HuH-7.5 (cell line): ENCODE measurements around the gene ADAP2.
"Not testable (repeated sequence)": the region's sequence is repeated elsewhere in the genome, so short reads cannot be mapped to it uniquely, and the experiment has no call there.

Source experiments
- DNase-seq: peaks from one replicate; pipeline ENCODE4 v3.0.0; 2011; ENCODE audit warnings: low spot score

Gene ADAP2, protein sequence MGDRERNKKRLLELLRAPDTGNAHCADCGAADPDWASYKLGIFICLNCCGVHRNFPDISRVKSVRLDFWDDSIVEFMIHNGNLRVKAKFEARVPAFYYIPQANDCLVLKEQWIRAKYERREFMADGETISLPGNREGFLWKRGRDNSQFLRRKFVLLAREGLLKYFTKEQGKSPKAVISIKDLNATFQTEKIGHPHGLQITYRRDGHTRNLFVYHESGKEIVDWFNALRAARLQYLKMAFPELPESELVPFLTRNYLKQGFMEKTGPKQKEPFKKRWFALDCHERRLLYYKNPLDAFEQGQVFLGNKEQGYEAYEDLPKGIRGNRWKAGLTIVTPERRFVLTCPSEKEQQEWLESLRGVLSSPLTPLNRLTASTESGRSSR

DNA sequence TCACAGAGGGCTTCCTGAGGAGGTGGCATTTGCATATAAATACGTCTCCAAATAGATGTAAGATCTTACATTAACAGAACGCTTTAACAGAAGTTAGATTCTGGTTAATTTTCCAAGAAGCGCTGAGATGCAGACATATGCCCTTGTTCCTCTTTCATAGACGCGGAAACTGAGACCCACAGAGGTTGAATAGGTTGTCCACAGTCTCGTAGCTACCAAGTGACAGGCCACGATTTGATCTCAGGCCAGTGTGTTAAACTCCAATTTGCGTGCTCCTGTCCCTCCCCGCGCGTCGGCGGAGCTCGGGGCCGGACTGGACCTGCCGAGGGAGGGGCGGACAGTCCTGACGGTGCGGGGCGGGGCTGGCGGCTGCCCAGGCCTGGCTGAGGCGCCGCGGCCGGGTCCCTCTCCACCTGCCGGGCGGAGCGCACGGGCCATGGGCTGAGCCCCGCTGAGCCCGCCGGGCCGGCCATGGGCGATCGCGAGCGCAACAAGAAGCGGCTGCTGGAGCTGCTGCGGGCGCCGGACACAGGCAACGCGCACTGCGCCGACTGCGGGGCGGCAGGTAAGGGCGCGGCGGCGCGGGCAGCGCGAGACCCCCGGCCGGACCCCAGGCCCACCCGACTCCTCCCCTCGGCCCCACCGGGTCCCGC lies at the start of gene ADAP2:
Gene ADAP2, plus strand, starts transcription at position 402 of the 653 bp plus-strand sequence. Its CDS starts 70 bp downstream, at position 472.
- peak; percentile 41 for DNase-seq

DNA sequence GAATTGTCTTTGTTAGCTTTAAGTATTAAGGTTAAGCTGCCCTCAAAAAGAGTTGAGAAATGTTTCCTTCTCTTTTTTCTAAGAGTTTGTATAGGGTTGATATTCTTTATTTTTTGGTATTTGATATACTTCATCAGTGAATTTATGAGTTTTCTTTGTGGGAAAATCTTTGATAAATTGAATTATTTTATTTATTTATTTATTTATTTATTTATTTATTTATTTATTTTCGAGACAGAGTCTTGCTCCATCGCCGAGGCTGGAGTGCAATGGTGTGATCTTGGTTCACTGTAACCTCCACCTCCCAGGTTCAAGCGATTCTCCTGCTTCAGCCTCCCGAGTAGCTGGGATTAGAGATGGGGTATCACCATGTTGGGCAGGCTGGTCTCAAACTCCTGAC lies 35.6 kb upstream of the ADAP2 start:
- DNase-seq: no peak

DNA sequence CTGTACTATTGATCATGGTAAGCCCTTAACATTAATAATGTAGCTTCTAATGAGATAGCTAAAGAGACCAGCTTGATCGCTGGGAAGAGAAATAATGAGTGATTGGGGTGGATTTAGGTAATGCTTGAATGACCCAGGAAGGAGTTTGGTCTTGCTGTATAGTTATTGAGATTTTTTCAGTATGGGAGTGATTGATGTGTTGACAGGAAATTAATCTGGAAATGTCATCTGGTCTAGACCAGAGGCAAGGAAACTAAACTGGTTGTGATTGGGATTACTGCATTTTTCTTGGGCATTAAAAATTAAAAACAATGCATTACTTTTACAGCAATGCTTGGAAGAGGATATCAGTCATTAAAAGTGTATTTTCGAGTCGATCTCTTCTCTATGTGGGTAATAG lies 27.5 kb upstream of the ADAP2 start:
- DNase-seq: no peak

DNA sequence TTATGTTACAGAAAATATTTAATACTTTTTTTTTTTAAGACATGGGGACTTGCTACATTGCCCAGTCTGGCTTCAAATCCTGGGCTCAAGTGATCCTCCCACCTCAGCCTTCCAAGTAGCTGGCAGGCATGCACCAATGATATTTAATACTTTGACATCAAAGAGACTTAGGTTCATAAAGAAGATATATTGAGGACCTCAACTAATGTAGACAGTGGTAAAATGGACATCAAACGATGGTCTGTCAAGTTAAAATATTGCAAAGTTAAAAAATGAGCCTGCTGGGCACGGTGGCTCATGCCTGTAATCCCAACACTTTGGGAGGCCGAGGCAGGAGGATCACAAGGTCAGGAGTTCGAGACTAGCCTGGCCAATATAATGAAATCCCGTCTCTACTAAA lies 24.4 kb upstream of the ADAP2 start:
- DNase-seq: no peak

DNA sequence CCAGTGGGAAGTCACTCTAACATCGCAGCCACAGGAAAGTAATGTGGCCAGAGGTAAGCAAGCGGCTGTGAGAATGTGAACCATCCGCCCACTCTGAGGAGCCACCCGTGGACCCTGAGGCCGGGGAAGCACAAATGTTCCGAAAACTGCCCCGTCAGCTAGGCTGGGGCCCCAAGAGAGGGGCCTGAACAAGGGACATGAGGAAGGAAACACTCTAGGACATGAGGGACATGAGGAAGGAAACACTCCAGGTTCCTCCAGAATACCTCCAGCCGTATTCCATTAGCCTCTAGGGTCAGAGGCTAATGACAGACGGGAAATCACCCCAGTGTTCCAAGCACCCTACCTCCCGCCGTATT lies 16.0 kb upstream of the ADAP2 start:
- no peak for DNase-seq

DNA sequence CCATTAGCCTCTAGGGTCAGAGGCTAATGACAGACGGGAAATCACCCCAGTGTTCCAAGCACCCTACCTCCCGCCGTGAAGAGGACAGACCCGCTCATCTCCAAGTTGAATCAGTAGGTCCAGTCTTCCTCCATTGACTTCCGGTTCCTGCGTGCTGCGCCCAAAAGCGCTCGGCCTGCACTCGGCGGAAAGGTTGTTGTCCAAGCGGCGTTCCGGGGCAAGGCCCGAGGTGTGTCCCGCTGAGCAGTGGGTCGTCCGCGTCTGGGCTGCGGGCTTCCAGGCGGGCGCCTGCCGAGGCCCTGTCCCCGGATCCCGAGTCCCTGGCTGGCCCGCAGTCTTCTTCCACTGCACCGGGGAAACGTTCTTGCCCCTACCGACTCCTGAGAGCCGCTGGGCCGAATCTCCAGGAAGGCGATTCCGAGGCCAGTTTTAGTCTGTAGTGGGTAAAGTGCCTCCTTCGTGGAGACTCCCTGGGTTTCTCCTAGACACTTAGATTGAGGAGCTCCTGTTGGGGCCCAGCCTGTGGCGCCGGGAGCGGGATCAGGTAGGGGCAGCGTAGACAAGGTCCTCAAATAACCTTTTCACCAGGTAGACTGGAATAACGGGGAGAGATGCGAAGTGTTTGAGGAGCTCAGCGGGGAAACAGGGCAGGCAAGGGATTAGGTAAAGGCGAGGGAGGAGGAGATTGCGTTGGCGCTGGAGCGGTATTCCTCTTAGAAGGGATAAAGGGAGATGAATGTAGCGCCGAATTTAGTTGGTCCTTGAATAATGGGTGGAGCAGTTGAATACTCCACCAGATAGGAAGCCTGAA lies 15.4 kb upstream of the ADAP2 start, which contains the start of gene TEFM:
Gene TEFM, minus strand, starts transcription at position 138 of the 811 bp plus-strand sequence. Its CDS starts 40 bp downstream, at position 98.
- DNase-seq: peak; percentile 66

DNA sequence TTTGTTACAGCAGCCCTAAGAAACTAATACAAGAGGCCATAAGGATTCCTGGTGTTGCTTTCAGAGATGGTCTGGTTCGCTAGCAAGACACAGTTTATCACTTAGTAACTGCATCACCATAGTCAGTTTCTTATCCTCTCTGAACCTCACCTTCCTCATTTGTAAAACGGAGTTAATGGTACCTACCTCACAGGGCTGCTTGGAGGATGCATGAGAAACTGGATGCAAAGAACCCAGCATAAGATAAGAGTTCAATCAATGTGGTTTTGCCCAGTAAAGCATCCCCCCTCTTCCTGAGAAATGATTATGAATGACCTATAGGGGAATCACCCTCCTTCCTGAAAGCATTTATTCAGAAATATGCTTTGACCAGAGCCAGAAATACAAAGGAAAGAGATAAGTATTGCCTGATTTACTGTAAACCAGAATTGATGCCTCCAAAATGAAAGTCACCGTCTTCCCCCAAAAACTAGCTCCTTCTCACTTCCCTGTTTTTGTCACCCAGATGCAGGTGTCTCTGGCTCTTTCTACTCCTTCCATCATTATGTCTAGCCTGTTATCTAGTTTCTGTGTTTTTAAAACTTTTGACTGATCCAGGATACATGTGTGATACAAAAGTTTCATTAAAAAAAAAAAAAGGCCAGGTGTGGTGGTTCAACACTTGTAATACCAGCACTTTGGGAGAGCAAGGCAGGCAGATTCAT lies 12.9 kb upstream of the ADAP2 start:
- no peak for DNase-seq

DNA sequence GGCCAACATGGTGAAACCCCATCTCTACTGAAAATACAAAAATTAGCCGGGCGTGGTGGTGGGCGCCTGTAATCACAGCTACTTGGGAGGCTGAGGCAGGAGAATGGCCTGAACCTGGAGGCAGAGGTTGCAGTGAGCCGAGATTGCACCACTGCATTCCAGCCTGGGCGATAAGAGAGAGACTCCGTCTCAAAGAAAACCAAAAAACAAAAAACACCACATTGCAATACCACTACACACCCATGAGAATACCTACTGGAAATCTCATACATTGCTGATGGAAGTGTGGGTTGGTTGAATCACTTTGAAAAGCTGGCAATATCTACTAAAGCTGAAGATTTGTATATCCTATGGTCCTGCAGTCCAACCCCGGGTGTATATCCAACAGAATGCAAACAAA lies 11.6 kb upstream of the ADAP2 start:
- DNase-seq: not testable (repeated sequence)

DNA sequence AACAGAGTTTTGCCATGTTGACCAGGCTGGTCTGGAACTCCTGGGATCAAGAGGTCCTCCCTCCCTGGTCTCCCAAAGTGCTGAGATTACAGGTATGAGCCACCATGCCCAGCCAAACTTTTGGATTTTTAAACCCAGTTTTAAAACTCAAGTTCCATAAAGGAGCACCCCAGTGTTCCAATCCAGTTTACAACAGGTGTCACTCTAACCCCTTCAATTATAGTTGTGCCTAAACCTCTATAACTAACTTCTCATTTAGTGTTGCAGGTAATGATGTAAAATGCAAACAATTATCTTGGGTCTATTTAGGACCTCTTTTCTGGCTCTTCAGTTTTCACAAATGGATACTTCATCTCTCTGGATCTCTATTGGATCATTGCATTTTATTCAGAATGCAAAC lies 7.8 kb upstream of the ADAP2 start:
- no peak for DNase-seq

DNA sequence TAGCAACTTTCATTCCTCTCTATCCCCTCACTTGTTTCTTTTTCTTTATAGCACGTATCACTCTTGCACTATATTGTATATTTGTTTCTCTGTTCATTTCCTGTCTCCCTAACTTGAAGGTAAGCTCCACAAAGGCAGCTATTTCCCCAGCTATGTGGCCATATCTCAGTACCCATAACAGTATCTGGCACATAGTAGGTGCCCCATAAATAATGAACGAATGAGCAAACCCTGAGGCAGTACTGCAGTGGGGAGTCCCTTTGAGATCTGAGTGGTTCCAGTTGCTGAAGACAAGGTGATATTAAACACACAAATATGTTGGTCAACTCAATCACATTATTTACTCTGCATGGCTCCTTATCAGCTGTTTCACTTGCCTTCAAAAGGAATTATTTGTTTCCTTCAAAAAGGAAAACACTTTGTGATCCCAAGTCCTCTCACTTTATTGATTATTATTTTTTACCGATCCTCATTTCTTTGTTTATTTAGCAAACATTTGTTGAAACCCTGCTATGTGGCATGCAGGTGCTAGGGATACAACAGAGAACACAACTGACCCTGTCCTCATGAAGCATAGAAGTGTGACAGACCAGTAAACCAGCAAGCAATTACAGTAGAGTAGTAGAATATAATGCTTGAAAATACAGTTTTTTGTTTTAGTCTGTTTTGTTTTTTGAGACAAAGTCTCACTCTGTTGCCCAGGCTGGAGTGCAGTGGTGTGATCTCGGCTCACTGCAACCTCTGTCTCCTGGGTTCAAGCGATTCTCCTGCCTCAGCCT lies 5.7 kb upstream of the ADAP2 start:
- peak; percentile 58 for DNase-seq

DNA sequence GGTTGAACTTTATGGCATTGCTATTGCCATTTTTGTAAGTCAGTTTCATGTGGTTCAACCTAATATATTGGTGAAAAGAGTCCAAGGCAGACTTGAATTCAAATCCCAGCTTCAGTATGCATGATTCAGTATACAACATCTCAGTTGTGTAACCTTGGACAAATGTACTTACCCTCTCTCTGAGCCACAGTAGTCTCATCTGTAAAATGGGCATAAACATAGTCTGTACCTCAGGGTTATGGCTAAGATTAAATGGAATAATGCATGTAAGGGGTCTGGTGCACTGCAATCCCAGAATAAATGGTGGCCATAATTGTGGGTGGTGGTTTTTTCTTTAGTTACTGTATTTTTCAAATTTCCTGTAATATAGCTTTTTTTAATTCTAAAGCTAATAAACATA lies 4.7 kb upstream of the ADAP2 start:
- DNase-seq: no peak

DNA sequence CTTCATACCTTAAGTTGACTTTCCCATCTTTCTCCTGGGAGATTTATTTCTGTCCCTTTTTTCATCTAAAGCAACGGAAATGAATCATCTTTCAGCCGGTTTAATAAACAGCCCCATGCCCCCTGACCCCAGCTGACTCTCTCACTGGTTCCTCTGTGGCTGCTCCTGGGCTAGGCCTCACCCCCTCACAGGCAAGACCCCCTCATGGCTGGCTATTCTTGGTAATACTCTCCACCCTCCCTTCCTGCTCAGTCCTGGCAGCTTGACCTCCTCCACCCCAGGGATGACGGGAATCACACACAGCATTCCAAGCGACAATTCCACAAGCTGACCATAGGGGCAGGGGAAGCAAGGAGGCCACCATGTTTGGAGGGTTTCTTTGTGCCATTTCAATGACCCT lies 1.5 kb upstream of the ADAP2 start:
- peak; percentile 48 for DNase-seq

DNA sequence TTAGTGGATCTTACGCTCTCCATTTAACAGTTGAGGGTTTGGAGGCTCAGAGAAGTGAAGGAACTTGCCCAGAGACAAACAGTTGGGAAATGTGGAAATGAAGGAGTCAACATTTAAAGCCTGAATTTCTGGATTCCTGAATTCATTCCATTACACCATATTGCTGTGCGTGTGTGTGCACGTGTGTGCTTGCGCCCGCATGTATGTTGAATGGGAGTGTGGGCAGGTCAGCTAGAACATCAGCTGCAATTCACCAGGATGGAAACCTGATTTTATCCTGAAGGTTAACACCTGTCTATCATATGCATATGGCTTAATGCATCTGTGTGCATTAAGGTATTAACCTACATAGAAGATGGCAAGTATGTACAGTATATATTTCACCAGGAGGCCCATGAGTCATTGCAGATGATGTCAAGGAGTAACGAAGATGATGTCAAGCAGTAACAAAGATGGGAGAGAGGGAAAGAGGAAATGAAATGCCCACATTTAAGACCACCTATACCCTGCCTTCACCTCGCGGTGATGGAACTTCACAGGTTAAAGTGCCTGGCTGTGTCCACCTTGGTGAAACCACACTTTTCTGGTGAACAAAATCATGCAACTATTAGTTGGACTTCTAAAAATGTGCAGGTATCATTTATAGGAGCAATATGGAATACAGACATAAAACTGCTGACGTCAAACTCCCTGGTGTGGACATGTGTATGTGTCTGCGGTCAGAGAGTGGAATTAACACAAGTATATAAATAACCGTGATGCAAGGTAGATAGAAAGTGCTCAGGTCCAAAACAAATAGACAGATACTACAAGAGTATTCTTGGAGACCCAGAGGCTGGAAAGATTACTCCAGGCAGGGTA lies 832 bp upstream of the ADAP2 start:
- DNase-seq: no peak

DNA sequence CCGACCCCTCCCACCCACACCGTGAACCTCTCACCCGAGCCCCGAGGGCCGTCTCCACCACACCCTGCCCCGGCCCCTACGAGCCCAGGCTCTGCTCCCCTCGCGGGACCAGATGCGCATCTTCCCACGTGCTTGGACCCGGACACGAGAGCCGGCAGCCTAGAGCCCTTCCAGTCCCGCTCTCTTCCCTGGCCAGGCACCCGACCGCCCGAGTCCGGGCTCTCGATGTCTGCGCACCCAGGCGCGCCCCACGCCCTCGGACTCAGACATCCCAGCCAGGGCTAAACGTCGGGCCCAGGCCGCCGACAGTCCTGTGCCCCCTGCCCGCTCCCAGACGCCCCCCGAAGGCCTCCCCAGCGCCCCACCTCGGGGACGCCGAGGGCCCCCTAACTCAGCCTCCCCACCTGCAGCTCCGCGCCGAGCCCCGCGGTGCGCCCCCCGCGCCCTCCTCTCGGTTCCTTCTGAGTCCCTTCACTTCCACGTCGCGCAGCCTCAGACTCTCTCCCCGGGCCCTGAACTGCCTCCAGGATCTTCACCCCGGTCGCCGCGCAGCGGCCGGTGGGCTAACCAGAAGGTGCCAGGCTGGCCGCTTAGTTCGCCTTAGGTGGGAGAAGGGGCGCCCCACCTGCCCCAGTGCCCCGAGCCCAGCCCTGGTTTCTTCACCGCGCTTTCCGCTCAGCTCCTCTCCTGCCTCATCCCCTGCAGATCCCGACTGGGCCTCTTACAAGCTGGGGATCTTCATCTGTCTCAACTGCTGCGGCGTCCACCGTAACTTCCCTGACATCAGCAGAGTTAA lies 688 bp downstream of the ADAP2 start:
- DNase-seq: no peak

DNA sequence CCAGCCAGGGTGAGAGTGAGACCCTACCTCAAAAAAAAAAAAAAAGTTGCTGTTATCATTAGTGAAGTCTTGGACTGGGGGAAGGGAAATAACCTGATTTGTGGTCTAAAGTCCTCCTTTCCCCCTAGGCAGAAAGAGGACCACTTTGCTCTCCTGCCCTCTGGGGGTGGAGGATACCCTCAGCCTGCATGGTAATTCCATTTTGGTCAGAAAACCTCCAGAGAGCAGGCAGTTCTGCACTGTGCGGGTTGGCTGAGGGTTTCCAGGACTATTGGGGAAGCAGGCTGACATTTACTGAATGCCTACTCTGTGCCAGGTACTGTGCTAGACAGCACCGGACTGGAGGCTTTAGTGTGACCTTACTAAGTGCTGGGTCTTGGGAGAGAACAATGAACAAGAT lies 2.6 kb downstream of the ADAP2 start:
- DNase-seq: no peak

DNA sequence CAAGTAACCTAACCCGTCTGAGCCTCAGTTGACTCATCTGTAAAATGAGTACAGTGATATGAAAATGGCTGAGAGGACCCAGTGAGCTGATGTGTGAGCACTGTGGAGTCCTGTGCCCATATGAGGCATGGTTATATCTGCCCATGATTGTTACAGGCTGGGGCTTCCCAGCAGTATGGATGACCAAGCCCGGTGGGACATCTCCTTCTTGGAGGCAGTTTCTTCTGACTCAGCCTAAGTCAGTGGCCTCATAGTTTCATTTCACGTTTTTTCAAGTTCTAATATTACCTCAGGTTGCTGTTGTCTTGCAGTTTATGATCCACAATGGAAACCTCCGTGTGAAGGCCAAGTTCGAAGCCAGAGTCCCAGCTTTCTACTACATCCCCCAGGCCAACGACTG lies 4.8 kb downstream of the ADAP2 start:
- DNase-seq: no peak

DNA sequence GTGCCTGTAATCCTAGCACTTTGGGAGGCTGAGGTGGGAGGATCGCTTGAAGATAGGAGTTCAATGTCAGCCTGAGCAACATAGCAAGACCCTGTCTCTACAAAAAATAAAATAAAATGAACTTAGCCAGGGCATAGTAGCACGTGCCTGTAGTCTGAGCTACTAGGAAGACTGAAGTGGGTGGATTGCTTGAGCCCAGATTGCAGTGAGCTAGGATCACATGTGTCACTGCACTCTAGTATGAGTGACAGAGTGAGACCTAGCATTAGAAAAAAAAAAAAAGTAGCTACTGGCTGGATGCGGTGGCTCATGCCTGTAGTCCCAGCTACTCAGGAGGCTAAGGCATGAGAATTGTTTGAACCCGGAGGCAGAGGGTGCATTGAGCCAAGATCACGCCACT lies 6.0 kb downstream of the ADAP2 start:
- no peak for DNase-seq

DNA sequence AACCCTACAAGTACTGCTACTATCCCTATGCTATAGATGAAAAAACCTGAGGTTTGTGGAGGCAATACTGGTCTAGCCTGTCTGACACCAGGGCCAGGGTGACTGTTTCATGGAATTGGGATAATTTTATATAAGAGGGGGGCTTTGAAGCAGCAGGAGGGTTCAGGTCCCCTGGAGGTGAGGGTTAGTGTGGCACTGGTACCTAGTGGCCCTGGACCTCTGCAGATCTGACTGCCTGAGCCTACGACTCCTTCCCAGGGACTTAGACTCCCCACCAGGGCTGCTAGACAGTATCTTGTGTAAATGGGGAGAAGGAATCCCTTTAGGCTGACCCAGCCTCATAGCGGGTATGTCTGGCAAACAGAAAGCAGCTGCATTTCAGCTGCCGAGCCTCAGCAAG lies 6.8 kb downstream of the ADAP2 start:
- no peak for DNase-seq

DNA sequence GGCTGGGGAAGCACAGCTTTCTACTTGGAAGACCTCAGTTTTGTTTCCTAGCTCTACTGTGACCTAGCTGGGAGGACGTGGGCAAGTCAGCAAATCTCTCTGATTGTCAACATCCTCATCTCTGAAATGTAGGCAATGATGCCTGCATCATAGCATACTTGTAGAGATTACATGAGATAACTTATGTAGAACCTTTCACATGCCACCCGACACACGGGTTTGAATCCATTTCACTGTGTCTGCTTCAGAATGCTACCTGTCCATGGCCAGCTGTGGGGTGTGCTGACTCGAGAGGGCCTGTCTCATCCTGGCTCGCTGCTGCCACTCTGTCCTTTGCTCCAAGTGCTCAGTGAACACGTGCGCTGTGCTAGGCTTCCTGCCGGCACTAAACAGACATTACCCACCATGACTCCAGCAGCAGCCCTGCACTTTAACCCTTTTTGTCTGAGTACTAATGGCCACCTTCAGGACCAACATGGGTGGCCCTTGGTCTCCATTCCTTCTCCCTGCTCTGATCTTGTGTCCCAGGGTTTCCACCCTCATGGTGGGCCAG lies 7.4 kb downstream of the ADAP2 start:
- no peak for DNase-seq
